ENCODE measurements around the gene MSH3.

The MSH3 gene

GRCh38 chr5:80654391-80655230 is at the start of gene MSH3, which contains the start of gene DHFR:
MSH3 (plus strand) TSS chr5:80654652; CDS start chr5:80654728, 76 bp downstream.
DHFR (minus strand) TSS chr5:80654983; CDS start chr5:80654489, 494 bp downstream.
- peak; percentile 96 for DNase-seq (ENCODE audit: low spot score)

GRCh38 chr5:80607343-80607742 is 47.1 kb upstream of the MSH3 start:
- DNase-seq (ENCODE audit: low spot score), result no peak

- DNase-seq (ENCODE audit: low spot score), result no peak
Measured at GRCh38 chr5:80607832-80608231, 46.6 kb upstream of the MSH3 start.

- no peak for DNase-seq (ENCODE audit: low spot score)
Measured at GRCh38 chr5:80608731-80609130, 45.7 kb upstream of the MSH3 start.

- DNase-seq (ENCODE audit: low spot score), result no peak
Measured at GRCh38 chr5:80609692-80610091, 44.8 kb upstream of the MSH3 start.

- no peak for DNase-seq (ENCODE audit: low spot score)
Measured at GRCh38 chr5:80615266-80615914, 39.1 kb upstream of the MSH3 start.

GRCh38 chr5:80618438-80618837 is 36.0 kb upstream of the MSH3 start:
- DNase-seq (ENCODE audit: low spot score), result no peak

GRCh38 chr5:80619086-80619485 is 35.4 kb upstream of the MSH3 start:
- DNase-seq (ENCODE audit: low spot score), result no peak

GRCh38 chr5:80620211-80620610 is 34.2 kb upstream of the MSH3 start:
- no peak for DNase-seq (ENCODE audit: low spot score)

- DNase-seq (ENCODE audit: low spot score), result no peak
Measured at GRCh38 chr5:80622756-80623155, 31.7 kb upstream of the MSH3 start.

GRCh38 chr5:80623999-80624398 is 30.5 kb upstream of the MSH3 start:
- no peak for DNase-seq (ENCODE audit: low spot score)

GRCh38 chr5:80625230-80625629 is 29.2 kb upstream of the MSH3 start:
- no peak for DNase-seq (ENCODE audit: low spot score)

GRCh38 chr5:80629281-80629680 is 25.2 kb upstream of the MSH3 start:
- no peak for DNase-seq (ENCODE audit: low spot score)

GRCh38 chr5:80631278-80632259 is 22.9 kb upstream of the MSH3 start:
- no peak for DNase-seq (ENCODE audit: low spot score)

- no peak for DNase-seq (ENCODE audit: low spot score)
Measured at GRCh38 chr5:80632700-80633099, 21.8 kb upstream of the MSH3 start.

- DNase-seq (ENCODE audit: low spot score), result no peak
Measured at GRCh38 chr5:80634193-80634592, 20.3 kb upstream of the MSH3 start.

GRCh38 chr5:80641353-80641752 is 13.1 kb upstream of the MSH3 start:
- DNase-seq (ENCODE audit: low spot score), result no peak

GRCh38 chr5:80644900-80645299 is 9.6 kb upstream of the MSH3 start:
- DNase-seq (ENCODE audit: low spot score), result no peak

GRCh38 chr5:80646926-80647325 is 7.5 kb upstream of the MSH3 start:
- no peak for DNase-seq (ENCODE audit: low spot score)

GRCh38 chr5:80653502-80653901 is 950 bp upstream of the MSH3 start:
- no peak for DNase-seq (ENCODE audit: low spot score)

- peak; percentile 54 for DNase-seq (ENCODE audit: low spot score)
Measured at GRCh38 chr5:80654054-80654390, 430 bp upstream of the MSH3 start.

GRCh38 chr5:80655231-80655774 is 851 bp downstream of the MSH3 start:
- DNase-seq (ENCODE audit: low spot score), result no peak
